Activated naive CD4-positive, alpha-beta T cell treated with anti-CD3 and anti-CD28 coated beads, Interleukin-2, amount 50 U/mL, for 24 hours (primary cell): ENCODE results near the gene ACSL5.
"Not testable (repeated sequence)": the region's sequence is repeated elsewhere in the genome, so short reads cannot be mapped to it uniquely, and the experiment has no call there.

Experiments
- H3K27ac Mint-ChIP-seq: one replicate; pipeline ENCODE4 v1.8.0; 2021; ENCODE audit warnings: mild to moderate bottlenecking, mixed read lengths
- H3K27me3 Mint-ChIP-seq: one replicate; pipeline ENCODE4 v1.8.0; 2021; ENCODE audit warnings: mixed read lengths
- H3K36me3 Mint-ChIP-seq: one replicate; pipeline ENCODE4 v1.8.0; 2021; ENCODE audit warnings: mixed read lengths
- H3K4me1 Mint-ChIP-seq: one replicate; pipeline ENCODE4 v1.8.0; 2021; ENCODE audit warnings: mixed read lengths
- H3K4me3 Mint-ChIP-seq: one replicate; pipeline ENCODE4 v1.8.0; 2021; ENCODE audit warnings: mild to moderate bottlenecking, mixed read lengths
- H3K9me3 Mint-ChIP-seq: one replicate; pipeline ENCODE4 v1.8.0; 2021; ENCODE audit warnings: mixed read lengths

ACSL5 gene

GRCh38 chr10:112382515-112383235 is 8.8 kb downstream of the ACSL5 start:
- no peaks in the 10 kb centered on the region for H3K9me3 Mint-ChIP-seq
- H3K27ac Mint-ChIP-seq: no peak overlapping the region
- peaks cover 18% of the 10 kb centered on the region for H3K36me3 Mint-ChIP-seq
- H3K4me1 Mint-ChIP-seq: peaks cover 85% of the 10 kb centered on the region
- H3K4me3 Mint-ChIP-seq: no peak overlapping the region
- no peaks in the 10 kb centered on the region for H3K27me3 Mint-ChIP-seq

- Mint-ChIP-seq H3K27me3 (no peaks in the 10 kb centered on the region), H3K9me3 (no peaks in the 10 kb centered on the region), H3K27ac (no peak overlapping the region), H3K36me3 (peaks cover 16% of the 10 kb centered on the region), H3K4me3 (no peak overlapping the region), H3K4me1 (peaks cover 85% of the 10 kb centered on the region)
These were observed 9.4 kb downstream of the ACSL5 start for GRCh38 chr10:112383325-112383724.

- Mint-ChIP-seq H3K4me1 (peaks cover 85% of the 10 kb centered on the region), H3K4me3 (peak overlapping the region; percentile 1), H3K27me3 (no peaks in the 10 kb centered on the region), H3K27ac (peak overlapping the region; percentile 33), H3K36me3 (peaks cover 20% of the 10 kb centered on the region), H3K9me3 (no peaks in the 10 kb centered on the region)
These were observed 10.2 kb downstream of the ACSL5 start for GRCh38 chr10:112384141-112384540.

- Mint-ChIP-seq H3K4me1 (peaks cover 86% of the 10 kb centered on the region), H3K27ac (no peak overlapping the region), H3K27me3 (no peaks in the 10 kb centered on the region), H3K36me3 (peaks cover 20% of the 10 kb centered on the region), H3K4me3 (no peak overlapping the region), H3K9me3 (no peaks in the 10 kb centered on the region)
These were observed 11.3 kb downstream of the ACSL5 start for GRCh38 chr10:112385201-112385600.

GRCh38 chr10:112388056-112388455 is 14.1 kb downstream of the ACSL5 start:
- Mint-ChIP-seq H3K36me3 (peaks cover 12% of the 10 kb centered on the region), H3K4me1 (peaks cover 85% of the 10 kb centered on the region)
- H3K27ac Mint-ChIP-seq, H3K4me3 Mint-ChIP-seq, H3K27me3 Mint-ChIP-seq, H3K9me3 Mint-ChIP-seq: not testable (repeated sequence)

GRCh38 chr10:112388548-112388947 is 14.6 kb downstream of the ACSL5 start:
- Mint-ChIP-seq H3K4me3 (peak overlapping the region; percentile 45), H3K36me3 (peaks cover 12% of the 10 kb centered on the region), H3K27me3 (no peaks in the 10 kb centered on the region), H3K4me1 (peaks cover 85% of the 10 kb centered on the region), H3K9me3 (no peaks in the 10 kb centered on the region), H3K27ac (peak overlapping the region; percentile 86)

- H3K4me1 Mint-ChIP-seq: peaks cover 87% of the 10 kb centered on the region
- peaks cover 14% of the 10 kb centered on the region for H3K36me3 Mint-ChIP-seq
- no peaks in the 10 kb centered on the region for H3K27me3 Mint-ChIP-seq
- H3K27ac Mint-ChIP-seq: peak overlapping the region; percentile 93
- H3K4me3 Mint-ChIP-seq: peak overlapping the region; percentile 57
- H3K9me3 Mint-ChIP-seq: no peaks in the 10 kb centered on the region
These were observed 15.4 kb downstream of the ACSL5 start for GRCh38 chr10:112389271-112389822.

- no peaks in the 10 kb centered on the region for H3K27me3 Mint-ChIP-seq
- H3K27ac Mint-ChIP-seq: peak overlapping the region; percentile 86
- H3K9me3 Mint-ChIP-seq: no peaks in the 10 kb centered on the region
- H3K4me3 Mint-ChIP-seq: peak overlapping the region; percentile 42
- H3K36me3 Mint-ChIP-seq: peaks cover 12% of the 10 kb centered on the region
- peaks cover 80% of the 10 kb centered on the region for H3K4me1 Mint-ChIP-seq
These were observed 16.3 kb downstream of the ACSL5 start for GRCh38 chr10:112390125-112390703.

- Mint-ChIP-seq H3K36me3 (peaks cover 12% of the 10 kb centered on the region), H3K9me3 (no peaks in the 10 kb centered on the region)
These were observed 19.4 kb downstream of the ACSL5 start for GRCh38 chr10:112393341-112393740.

GRCh38 chr10:112393827-112394226 is 19.9 kb downstream of the ACSL5 start:
- Mint-ChIP-seq H3K4me1 (peaks cover 47% of the 10 kb centered on the region), H3K4me3 (no peak overlapping the region), H3K36me3 (peaks cover 8% of the 10 kb centered on the region), H3K27me3 (no peaks in the 10 kb centered on the region), H3K27ac (peak overlapping the region; percentile 51), H3K9me3 (no peaks in the 10 kb centered on the region)

More at GRCh38 chr10:112393341-112393740, 19.4 kb downstream of the ACSL5 start:
- Mint-ChIP-seq H3K4me3 (no peak overlapping the region), H3K27ac (peak overlapping the region; percentile 51), H3K4me1 (peaks cover 51% of the 10 kb centered on the region), H3K27me3 (no peaks in the 10 kb centered on the region)

- Mint-ChIP-seq H3K4me1 (peaks cover 40% of the 10 kb centered on the region), H3K27me3 (no peaks in the 10 kb centered on the region), H3K4me3 (no peak overlapping the region), H3K9me3 (no peaks in the 10 kb centered on the region), H3K36me3 (peaks cover 8% of the 10 kb centered on the region), H3K27ac (no peak overlapping the region)
These were observed 20.6 kb downstream of the ACSL5 start for GRCh38 chr10:112394475-112394875.

GRCh38 chr10:112395809-112396530 is 22.1 kb downstream of the ACSL5 start:
- Mint-ChIP-seq H3K9me3 (no peaks in the 10 kb centered on the region), H3K36me3 (peaks cover 6% of the 10 kb centered on the region), H3K27ac (no peak overlapping the region), H3K4me3 (no peak overlapping the region), H3K4me1 (peaks cover 25% of the 10 kb centered on the region), H3K27me3 (no peaks in the 10 kb centered on the region)

GRCh38 chr10:112397592-112397991 is 23.7 kb downstream of the ACSL5 start:
- Mint-ChIP-seq H3K27me3 (no peaks in the 10 kb centered on the region), H3K4me3 (no peak overlapping the region), H3K4me1 (peaks cover 16% of the 10 kb centered on the region), H3K36me3 (peaks cover 7% of the 10 kb centered on the region), H3K9me3 (no peaks in the 10 kb centered on the region), H3K27ac (no peak overlapping the region)

GRCh38 chr10:112402917-112403316 is 29.0 kb downstream of the ACSL5 start:
- Mint-ChIP-seq H3K4me3 (no peak overlapping the region), H3K36me3 (peaks cover 15% of the 10 kb centered on the region), H3K27me3 (no peaks in the 10 kb centered on the region)

GRCh38 chr10:112404617-112405016 is 30.7 kb downstream of the ACSL5 start:
- Mint-ChIP-seq H3K4me3 (no peak overlapping the region), H3K4me1 (peaks cover 5% of the 10 kb centered on the region), H3K27ac (peak overlapping the region; percentile 33), H3K9me3 (no peaks in the 10 kb centered on the region), H3K36me3 (peaks cover 20% of the 10 kb centered on the region), H3K27me3 (no peaks in the 10 kb centered on the region)

More at GRCh38 chr10:112402917-112403316, 29.0 kb downstream of the ACSL5 start:
- Mint-ChIP-seq H3K4me1 (peaks cover 5% of the 10 kb centered on the region), H3K9me3 (no peaks in the 10 kb centered on the region), H3K27ac (peak overlapping the region; percentile 59)

- not testable (repeated sequence) for H3K27me3 Mint-ChIP-seq, H3K27ac Mint-ChIP-seq, H3K4me1 Mint-ChIP-seq, H3K4me3 Mint-ChIP-seq, H3K9me3 Mint-ChIP-seq
- peaks cover 23% of the 10 kb centered on the region for H3K36me3 Mint-ChIP-seq
These were observed 32.9 kb downstream of the ACSL5 start for GRCh38 chr10:112406806-112407205.
